Measurements from ENCODE around the gene SEMA5A. TPM values are rescaled to one million over a fixed set of nuclear protein-coding genes. Genes with fewer than 3 reads are reported as not detected.

SEMA5A gene
- total RNA-seq, 4 donors from 2014 or later, result 2.4 to 129 (median 10.0) TPM

DNA sequence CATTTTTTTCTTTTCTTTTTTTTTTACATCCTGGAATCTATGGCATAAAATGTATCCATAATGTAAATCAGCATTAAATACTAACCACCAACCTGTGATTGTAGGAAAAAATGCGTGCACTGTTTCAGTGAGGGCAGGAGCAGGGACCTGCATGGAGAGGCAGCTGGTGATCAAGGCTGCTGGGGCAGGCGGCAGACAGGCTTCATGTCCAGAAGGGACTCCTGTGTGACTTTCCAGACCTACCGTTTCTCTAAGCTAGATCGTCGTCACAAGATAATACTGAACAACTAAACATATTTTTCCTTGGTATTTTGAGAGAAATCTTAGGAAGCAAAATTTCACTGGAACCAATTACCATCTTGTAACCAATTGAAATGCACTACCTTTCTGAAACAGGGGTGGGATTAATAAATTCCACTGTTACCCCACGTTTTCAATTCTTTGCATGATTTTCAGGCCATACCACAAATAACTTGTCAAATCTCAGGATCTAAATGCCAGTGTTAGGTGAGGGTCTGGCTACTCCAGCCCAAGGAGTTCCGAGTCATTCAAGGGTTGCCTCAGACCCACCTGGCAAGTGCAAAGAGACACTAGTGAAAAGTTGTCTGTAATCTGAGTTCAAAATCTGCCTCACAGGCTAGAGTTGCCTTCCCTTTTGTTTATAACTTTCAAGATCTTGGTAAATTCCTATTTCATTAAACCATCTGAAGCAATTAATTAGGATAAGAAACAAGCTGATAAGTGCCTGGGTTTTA lies 198.2 kb downstream of the SEMA5A start:
- no peak for DNase-seq
- H3K27ac ChIP-seq, result no peak overlapping the region
- H3K36me3 ChIP-seq, result no peaks in the 10 kb centered on the region
- no peak overlapping the region for H3K4me3 ChIP-seq
- TF ChIP-seq POLR2A (IDR thresholded peaks at IDR 0.05), result no peak
- TF ChIP-seq, protein P1, sequence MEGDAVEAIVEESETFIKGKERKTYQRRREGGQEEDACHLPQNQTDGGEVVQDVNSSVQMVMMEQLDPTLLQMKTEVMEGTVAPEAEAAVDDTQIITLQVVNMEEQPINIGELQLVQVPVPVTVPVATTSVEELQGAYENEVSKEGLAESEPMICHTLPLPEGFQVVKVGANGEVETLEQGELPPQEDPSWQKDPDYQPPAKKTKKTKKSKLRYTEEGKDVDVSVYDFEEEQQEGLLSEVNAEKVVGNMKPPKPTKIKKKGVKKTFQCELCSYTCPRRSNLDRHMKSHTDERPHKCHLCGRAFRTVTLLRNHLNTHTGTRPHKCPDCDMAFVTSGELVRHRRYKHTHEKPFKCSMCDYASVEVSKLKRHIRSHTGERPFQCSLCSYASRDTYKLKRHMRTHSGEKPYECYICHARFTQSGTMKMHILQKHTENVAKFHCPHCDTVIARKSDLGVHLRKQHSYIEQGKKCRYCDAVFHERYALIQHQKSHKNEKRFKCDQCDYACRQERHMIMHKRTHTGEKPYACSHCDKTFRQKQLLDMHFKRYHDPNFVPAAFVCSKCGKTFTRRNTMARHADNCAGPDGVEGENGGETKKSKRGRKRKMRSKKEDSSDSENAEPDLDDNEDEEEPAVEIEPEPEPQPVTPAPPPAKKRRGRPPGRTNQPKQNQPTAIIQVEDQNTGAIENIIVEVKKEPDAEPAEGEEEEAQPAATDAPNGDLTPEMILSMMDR (IDR thresholded peaks at IDR 0.05), result no peak
- no peaks in the 10 kb centered on the region for H3K27me3 ChIP-seq
- H3K4me1 ChIP-seq, result no peaks in the 10 kb centered on the region
- intact Hi-C loops (cut with DNase I; ENCODE audit: low total_unique reads), result no loop called here
- no peaks in the 10 kb centered on the region for H3K9me3 ChIP-seq

- Histone ChIP-seq H3K36me3 (no peaks in the 10 kb centered on the region), H3K4me1 (no peaks in the 10 kb centered on the region), H3K27ac (no peak overlapping the region), H3K9me3 (no peaks in the 10 kb centered on the region), H3K4me3 (no peak overlapping the region), H3K27me3 (no peaks in the 10 kb centered on the region)
- no peak for DNase-seq
- intact Hi-C loops (cut with DNase I; ENCODE audit: low total_unique reads), result no loop called here
- TF ChIP-seq, protein P1 (IDR thresholded peaks at IDR 0.05), result no peak
- no peak for TF ChIP-seq POLR2A (IDR thresholded peaks at IDR 0.05)
Observed at GRCh38 chr5:9347032-9347431, 198.8 kb downstream of the SEMA5A start.

DNA sequence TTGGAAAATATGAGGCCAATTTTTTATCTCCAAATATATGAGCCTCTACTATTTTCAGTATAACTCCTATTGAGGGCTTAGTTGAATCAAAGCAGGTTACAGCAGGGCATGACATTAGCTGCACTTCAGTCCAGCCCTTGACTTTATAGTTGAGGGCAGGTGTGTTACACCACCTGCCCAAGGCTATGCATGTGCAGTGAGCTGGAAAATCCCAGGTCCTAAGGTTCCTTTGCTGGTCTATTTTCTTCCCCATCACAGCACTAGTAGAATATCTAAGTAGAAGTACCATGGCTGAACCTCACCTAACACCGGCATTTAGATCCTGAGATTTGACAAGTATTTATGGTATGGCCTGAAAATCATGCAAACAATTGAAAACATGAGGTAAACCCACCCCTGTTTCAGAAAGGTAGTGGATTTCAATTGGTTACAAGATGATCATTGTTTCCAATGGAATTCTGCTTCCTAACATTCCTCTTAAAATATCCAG lies 201.1 kb downstream of the SEMA5A start:
- Histone ChIP-seq H3K4me1 (peaks cover 0 to 6% of the 10 kb centered on the region in 2 donors), H3K4me3 (no peak overlapping the region), H3K36me3 (no peaks in the 10 kb centered on the region), H3K9me3 (no peaks in the 10 kb centered on the region), H3K27me3 (no peaks in the 10 kb centered on the region), H3K27ac (no peak overlapping the region)
- DNase-seq, result no peak
- TF ChIP-seq, protein P1 (IDR thresholded peaks at IDR 0.05), result no peak
- no peak for TF ChIP-seq POLR2A (IDR thresholded peaks at IDR 0.05)
- intact Hi-C loops (cut with DNase I; ENCODE audit: low total_unique reads), result no loop called here

DNA sequence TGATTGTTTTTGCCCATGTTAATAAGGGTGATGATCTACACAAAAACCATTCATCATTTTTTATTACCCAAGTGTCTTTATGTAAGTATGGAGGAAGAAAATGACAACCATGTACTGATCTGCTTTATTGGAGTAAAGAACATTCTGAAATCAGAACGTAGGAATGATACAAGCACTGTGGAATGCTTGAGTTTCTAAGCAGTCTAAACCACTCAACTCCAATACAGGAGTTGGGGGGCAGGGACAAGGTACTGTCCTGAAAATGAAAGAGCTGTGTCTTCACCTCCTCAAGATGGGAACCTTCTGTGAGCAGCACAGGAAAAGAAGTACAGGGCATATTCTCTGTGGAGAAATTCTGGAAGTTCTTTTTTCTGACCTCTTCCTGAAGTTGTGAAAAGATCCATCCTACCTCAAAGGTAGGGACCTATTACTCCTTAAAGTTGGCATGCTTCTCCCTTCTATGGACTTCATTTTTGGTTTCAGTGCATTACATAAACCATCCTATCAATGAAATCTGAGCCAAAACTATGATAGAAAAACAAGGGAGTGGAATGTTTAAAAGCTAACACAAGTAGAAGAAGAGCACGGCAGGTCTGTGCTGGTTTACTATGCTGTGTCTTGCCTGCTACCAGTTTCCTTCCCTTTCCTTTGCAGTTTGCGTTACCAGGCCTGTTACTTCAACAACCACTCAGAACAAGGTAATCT lies 202.6 kb downstream of the SEMA5A start:
- Histone ChIP-seq H3K36me3 (no peaks in the 10 kb centered on the region), H3K9me3 (no peaks in the 10 kb centered on the region), H3K27me3 (no peaks in the 10 kb centered on the region), H3K4me1 (peaks cover 0 to 6% of the 10 kb centered on the region in 2 donors), H3K27ac (no peak overlapping the region), H3K4me3 (no peak overlapping the region)
- intact Hi-C loops (cut with DNase I; ENCODE audit: low total_unique reads), result no loop called here
- DNase-seq, result no peak
- TF ChIP-seq, protein P1 (IDR thresholded peaks at IDR 0.05), result no peak
- no peak for TF ChIP-seq POLR2A (IDR thresholded peaks at IDR 0.05)

Measured in uterus (tissue), 4 donors.